Naive thymus-derived CD4-positive, alpha-beta T cell (primary cell): ENCODE measurements around the gene EFHD1. TPM values are rescaled to one million over a fixed set of nuclear protein-coding genes. Genes with fewer than 3 reads are reported as not detected.
A peak's percentile ranks its signal among the peaks of the same experiment; 100 is the strongest.
"Not testable (repeated sequence)": the region's sequence is repeated elsewhere in the genome, so short reads cannot be mapped to it uniquely, and the experiment has no call there.

Experiments used
- ATAC-seq: fragments of 150-1000 bp; cut with Tn5 transposase; 2 replicates; pipeline ENCODE4 v1.10.0; 2021; ENCODE audit warnings: mild to moderate bottlenecking, moderate library complexity
- CTCF ChIA-PET: fragments of 350-600 bp; sonication (Branson Sonifier 250); formaldehyde crosslinking; loops from one replicate; lab custom pipeline; 2021; ENCODE audit warnings: antibody characterized with exemption; lab: Charles Lee
- POLR2A ChIA-PET: fragments of 350-600 bp; sonication (Branson Sonifier 250); formaldehyde crosslinking; loops from one replicate; lab custom pipeline; 2021; ENCODE audit warnings: antibody characterized with exemption, inconsistent platforms; lab: Charles Lee
- DNase-seq, 9 donors: peaks; one replicate each; pipeline versions ENCODE4 v3.0.0 to v3.0.0-alpha.2; 2020 to 2022; ENCODE audit warnings: mixed read lengths in 1 of 9
- H3K27ac ChIP-seq: one replicate; pipeline ENCODE4 v1.7.0; 2013; ENCODE audit warnings: mild to moderate bottlenecking, low read depth, low read length, moderate library complexity
- H3K27me3 ChIP-seq, 2 donors: one replicate each; pipeline ENCODE4 v1.7.0; 2013; ENCODE audit warnings: low read length in 2 of 2, mild to moderate bottlenecking in 2 of 2, moderate library complexity in 2 of 2; ENCODE audit not compliant: control insufficient read depth in 2 of 2, insufficient read depth in 2 of 2
- H3K36me3 ChIP-seq, 3 experiments: 1 replicate in 2 of 3; 2 replicates in 1 of 3; pipeline ENCODE4 v1.7.0; 2013; ENCODE audit warnings: low read length in 3 of 3, mild to moderate bottlenecking in 3 of 3, moderate library complexity in 1 of 3; ENCODE audit not compliant: insufficient read depth in 3 of 3, control insufficient read depth in 2 of 3
- H3K4me1 ChIP-seq, 2 donors: one replicate each; pipeline ENCODE4 v1.7.0; 2013; ENCODE audit warnings: low read length in 2 of 2, mild to moderate bottlenecking in 2 of 2, moderate library complexity in 1 of 2; ENCODE audit not compliant: control insufficient read depth in 2 of 2, insufficient read depth in 2 of 2
- H3K4me3 ChIP-seq: 2 replicates; pipeline ENCODE4 v1.7.0; 2013; ENCODE audit warnings: mild to moderate bottlenecking, low read length
- H3K9me3 ChIP-seq, 3 experiments: 1 replicate in 2 of 3; 2 replicates in 1 of 3; pipeline ENCODE4 v1.7.0; 2013; ENCODE audit warnings: low read length in 3 of 3; ENCODE audit not compliant: control insufficient read depth in 2 of 3
- H3K27ac Mint-ChIP-seq, 9 donors: one replicate each; pipeline ENCODE4 v1.8.0; 2020 to 2022; ENCODE audit warnings: mixed read lengths in 9 of 9, mild to moderate bottlenecking in 8 of 9, moderate library complexity in 5 of 9, inconsistent platforms in 2 of 9
- H3K27me3 Mint-ChIP-seq, 5 donors: one replicate each; pipeline ENCODE4 v1.8.0; 2021 to 2022; ENCODE audit warnings: mixed read lengths in 5 of 5, mild to moderate bottlenecking in 1 of 5
- H3K36me3 Mint-ChIP-seq, 5 donors: one replicate each; pipeline ENCODE4 v1.8.0; 2020 to 2022; ENCODE audit warnings: mixed read lengths in 5 of 5, mild to moderate bottlenecking in 3 of 5, inconsistent platforms in 1 of 5
- H3K4me1 Mint-ChIP-seq, 7 donors: one replicate each; pipeline ENCODE4 v1.8.0; 2020 to 2022; ENCODE audit warnings: mixed read lengths in 7 of 7, mild to moderate bottlenecking in 3 of 7, inconsistent platforms in 1 of 7
- H3K4me3 Mint-ChIP-seq, 10 donors: one replicate each; pipeline ENCODE4 v1.8.0; 2020 to 2022; ENCODE audit warnings: mild to moderate bottlenecking in 10 of 10, mixed read lengths in 10 of 10, moderate library complexity in 6 of 10, inconsistent platforms in 2 of 10
- H3K9me3 Mint-ChIP-seq, 11 donors: one replicate each; pipeline ENCODE4 v1.8.0; 2020 to 2022; ENCODE audit warnings: mixed read lengths in 11 of 11, mild to moderate bottlenecking in 4 of 11, inconsistent platforms in 1 of 11, moderate library complexity in 1 of 11
- intact Hi-C, 2 donors: fragments of 100-400 bp; cut with micrococcal nuclease; formaldehyde crosslinking; loops; one replicate each; pipeline ENCODE4 v1.15.1; 2023
- polyA plus RNA-seq, 2 donors: library from polyadenylated mRNA; unstranded; fragments of 300-500 nt; fragmentation: Illumina TruSeq; gene quantifications; one replicate each; pipeline ENCODE4 v1.2.3, GENCODE V29; 2021
- total RNA-seq, 6 experiments: library from RNA in 5 of 6; stranded (reverse) in 5 of 6; gene quantifications; 1 replicate in 5 of 6; 2 replicates in 1 of 6; pipeline ENCODE4 v1.2.3 and lab custom pipeline; 2021 to 2026

The EFHD1 gene
- total and polyA plus RNA-seq, 7 experiments from 2014 or later: 0.70 to 4.4 (median 2.2) TPM

GRCh38 chr2:232635376-232635775 lies 2.0 kb downstream of the EFHD1 start:
- ATAC-seq, H3K9me3 ChIP-seq, H3K27me3 ChIP-seq, H3K27ac ChIP-seq, H3K4me3 ChIP-seq, H3K27ac Mint-ChIP-seq, H3K9me3 Mint-ChIP-seq, H3K4me1 ChIP-seq, DNase-seq, H3K36me3 Mint-ChIP-seq, H3K36me3 ChIP-seq, POLR2A ChIA-PET, intact Hi-C loops: not testable (repeated sequence)
- H3K4me1 Mint-ChIP-seq: peaks cover 2 to 20% (median 9%) of the 10 kb centered on the region in 7 donors
- H3K4me3 Mint-ChIP-seq: peak overlapping the region in 8 of 10 donors; percentile 18 to 79 (median 66)
- peaks cover 25 to 72% (median 50%) of the 10 kb centered on the region in 5 donors for H3K27me3 Mint-ChIP-seq
- CTCF ChIA-PET: interaction anchor here (0.7 kb wide), 1 partner anchor 924 kb away, joined by 3 read pairs; no protein-coding TSS in a partner anchor

GRCh38 chr2:232635820-232636219 lies 2.4 kb downstream of the EFHD1 start:
- CTCF ChIA-PET: interaction anchor here (0.7 kb wide), 1 partner anchor 924 kb away, joined by 3 read pairs; no protein-coding TSS in a partner anchor
- ATAC-seq (no peak), DNase-seq (no peak)
- peak overlapping the region in 2 of 10 donors; percentile 13 to 25 for H3K4me3 Mint-ChIP-seq
- Histone ChIP-seq H3K9me3 (no peaks in the 10 kb centered on the region), H3K36me3 (no peaks in the 10 kb centered on the region), H3K4me1 (peaks cover 5 to 7% of the 10 kb centered on the region in 2 donors), H3K27ac (no peak overlapping the region), H3K27me3 (peaks cover 4 to 8% of the 10 kb centered on the region in 2 donors), H3K4me3 (no peak overlapping the region)
- H3K27me3 Mint-ChIP-seq: peaks cover 27 to 69% (median 47%) of the 10 kb centered on the region in 5 donors
- intact Hi-C loops: no loop called here
- H3K36me3 Mint-ChIP-seq: peaks cover 0 to 5% (median 0%) of the 10 kb centered on the region in 5 donors
- POLR2A ChIA-PET: no interaction called here
- peaks cover 2 to 20% (median 9%) of the 10 kb centered on the region in 7 donors for H3K4me1 Mint-ChIP-seq
- peak overlapping the region in 1 of 9 donors; percentile 33 for H3K27ac Mint-ChIP-seq
- H3K9me3 Mint-ChIP-seq: peaks cover 0 to 4% (median 0%) of the 10 kb centered on the region in 11 donors

- ChIA-PET POLR2A (interaction anchor here (0.6 to 0.7 kb wide), 3 partner anchors 16 to 719 kb away, joined by 3 read pairs; no protein-coding TSS in a partner anchor), CTCF (no interaction called here)
- peaks cover 0 to 5% (median 0%) of the 10 kb centered on the region in 5 donors for H3K36me3 Mint-ChIP-seq
- peak; percentile 31 for ATAC-seq
- H3K27me3 Mint-ChIP-seq: peaks cover 25 to 63% (median 41%) of the 10 kb centered on the region in 5 donors
- intact Hi-C loops: no loop called here
- Histone ChIP-seq H3K4me3 (no peak overlapping the region), H3K27ac (no peak overlapping the region), H3K9me3 (no peaks in the 10 kb centered on the region), H3K4me1 (peaks cover 5 to 7% of the 10 kb centered on the region in 2 donors), H3K27me3 (peaks cover 4 to 8% of the 10 kb centered on the region in 2 donors), H3K36me3 (no peaks in the 10 kb centered on the region)
- peak overlapping the region in 8 of 9 donors; percentile 33 to 83 (median 67) for H3K27ac Mint-ChIP-seq
- peaks cover 0 to 4% (median 0%) of the 10 kb centered on the region in 11 donors for H3K9me3 Mint-ChIP-seq
- DNase-seq: peak in 1 of 9 donors; percentile 13
- peak overlapping the region in 8 of 10 donors; percentile 5 to 79 (median 48) for H3K4me3 Mint-ChIP-seq
- H3K4me1 Mint-ChIP-seq: peaks cover 2 to 20% (median 9%) of the 10 kb centered on the region in 7 donors
Observed at GRCh38 chr2:232636788-232637420, 3.5 kb downstream of the EFHD1 start.

GRCh38 chr2:232637866-232638583 lies 4.6 kb downstream of the EFHD1 start:
- no peaks in the 10 kb centered on the region for H3K36me3 ChIP-seq
- no peak for ATAC-seq
- H3K27ac ChIP-seq: no peak overlapping the region
- intact Hi-C loops: no loop called here
- no peaks in the 10 kb centered on the region for H3K9me3 ChIP-seq
- H3K4me1 Mint-ChIP-seq: peaks cover 0 to 11% (median 3%) of the 10 kb centered on the region in 7 donors
- H3K27me3 ChIP-seq: no peaks in the 10 kb centered on the region
- peaks cover 0 to 5% (median 0%) of the 10 kb centered on the region in 5 donors for H3K36me3 Mint-ChIP-seq
- peaks cover 15 to 54% (median 32%) of the 10 kb centered on the region in 5 donors for H3K27me3 Mint-ChIP-seq
- no peak overlapping the region for H3K4me3 Mint-ChIP-seq
- CTCF ChIA-PET: no interaction called here
- H3K4me3 ChIP-seq: no peak overlapping the region
- DNase-seq: no peak
- H3K27ac Mint-ChIP-seq: no peak overlapping the region
- H3K4me1 ChIP-seq: peaks cover 0 to under 1% of the 10 kb centered on the region in 2 donors
- POLR2A ChIA-PET: no interaction called here
- H3K9me3 Mint-ChIP-seq: peaks cover 0 to 4% (median 0%) of the 10 kb centered on the region in 11 donors

- H3K27me3 Mint-ChIP-seq: peaks cover 4 to 38% (median 15%) of the 10 kb centered on the region in 5 donors
Observed at GRCh38 chr2:232641153-232641848, 7.9 kb downstream of the EFHD1 start.

GRCh38 chr2:232643147-232643425 lies 9.7 kb downstream of the EFHD1 start:
- no peaks in the 10 kb centered on the region for H3K9me3 ChIP-seq
- CTCF ChIA-PET: no interaction called here
- no peaks in the 10 kb centered on the region for H3K9me3 Mint-ChIP-seq
- ATAC-seq (no peak), DNase-seq (no peak)
- no peaks in the 10 kb centered on the region for H3K36me3 Mint-ChIP-seq
- intact Hi-C loops: no loop called here
- no peak overlapping the region for H3K4me3 ChIP-seq
- no peaks in the 10 kb centered on the region for H3K4me1 Mint-ChIP-seq
- no peaks in the 10 kb centered on the region for H3K4me1 ChIP-seq
- POLR2A ChIA-PET: no interaction called here
- H3K4me3 Mint-ChIP-seq: no peak overlapping the region
- no peak overlapping the region for H3K27ac ChIP-seq
- H3K27ac Mint-ChIP-seq: no peak overlapping the region
- no peaks in the 10 kb centered on the region for H3K36me3 ChIP-seq
- no peaks in the 10 kb centered on the region for H3K27me3 ChIP-seq
- peaks cover 0 to 27% (median 5%) of the 10 kb centered on the region in 5 donors for H3K27me3 Mint-ChIP-seq

More at GRCh38 chr2:232641153-232641848, 7.9 kb downstream of the EFHD1 start:
- no peak for DNase-seq
- ChIA-PET CTCF (no interaction called here), POLR2A (no interaction called here)
- H3K36me3 Mint-ChIP-seq: peaks cover 0 to 5% (median 0%) of the 10 kb centered on the region in 5 donors
- H3K4me3 ChIP-seq: no peak overlapping the region
- no peak for ATAC-seq
- no peak overlapping the region for H3K27ac Mint-ChIP-seq
- H3K9me3 Mint-ChIP-seq: no peaks in the 10 kb centered on the region
- intact Hi-C loops: no loop called here
- H3K4me3 Mint-ChIP-seq: no peak overlapping the region
- no peaks in the 10 kb centered on the region for H3K9me3 ChIP-seq
- no peak overlapping the region for H3K27ac ChIP-seq
- H3K27me3 ChIP-seq: no peaks in the 10 kb centered on the region
- H3K4me1 ChIP-seq: no peaks in the 10 kb centered on the region
- peaks cover 0 to 5% (median 3%) of the 10 kb centered on the region in 7 donors for H3K4me1 Mint-ChIP-seq
- H3K36me3 ChIP-seq: no peaks in the 10 kb centered on the region
